GM10847 (cell line): ENCODE data around the gene CCDC82.

Experiments used
- POLR2A ChIP-seq: IDR thresholded peaks from 2 replicates; pipeline ENCODE4 v1.6.1; 2011; ENCODE audit not compliant: insufficient read length; ENCODE audit errors: extremely low read depth

The CCDC82 gene

DNA sequence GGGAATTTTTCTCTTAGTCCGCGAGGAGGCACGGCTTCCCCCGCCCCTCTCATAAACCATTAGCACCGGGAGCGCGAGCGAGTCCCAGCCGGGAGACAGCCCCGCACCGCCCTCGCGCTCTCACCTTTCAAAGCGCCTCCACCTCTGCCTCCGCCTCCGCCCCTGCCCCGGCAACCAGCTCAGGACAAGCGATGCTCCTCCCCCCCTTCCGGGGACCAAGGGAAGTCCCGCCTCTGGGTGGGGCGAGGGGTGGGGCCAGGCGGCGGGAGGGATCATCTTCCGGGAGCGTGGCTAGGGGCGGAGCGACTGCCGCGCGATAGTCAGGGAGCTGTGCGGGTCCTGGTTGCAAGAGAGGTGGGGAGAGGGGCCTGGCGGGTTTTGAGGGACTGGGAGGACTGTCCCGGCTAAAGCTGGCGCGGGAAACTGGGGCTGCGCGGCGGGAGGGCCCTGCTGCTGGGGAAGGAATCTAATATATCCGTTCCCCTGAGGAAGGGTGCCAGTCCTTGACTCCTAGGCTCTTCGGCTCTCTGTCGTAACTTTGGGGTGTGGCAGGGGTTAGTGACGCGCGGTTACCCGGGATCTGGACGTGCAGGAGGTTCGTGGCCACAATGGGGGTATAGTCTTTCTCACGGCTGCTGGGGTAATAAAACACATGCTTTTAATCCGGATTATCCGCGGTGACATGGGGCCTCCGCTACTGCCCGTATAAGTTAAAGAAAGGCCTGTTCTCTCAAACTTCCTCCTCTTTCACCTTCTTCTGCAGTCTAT lies at the start of gene CCDC82, which contains the start of gene JRKL:
TSS of gene CCDC82 (minus strand) at position 193 of the 768 bp plus-strand sequence. CDS start 5,165 bp downstream, outside the sequence.
TSS of gene JRKL (plus strand) at position 294 of the 768 bp plus-strand sequence. CDS start 637 bp downstream, outside the sequence.
- peak; percentile 84 for TF ChIP-seq POLR2A

DNA sequence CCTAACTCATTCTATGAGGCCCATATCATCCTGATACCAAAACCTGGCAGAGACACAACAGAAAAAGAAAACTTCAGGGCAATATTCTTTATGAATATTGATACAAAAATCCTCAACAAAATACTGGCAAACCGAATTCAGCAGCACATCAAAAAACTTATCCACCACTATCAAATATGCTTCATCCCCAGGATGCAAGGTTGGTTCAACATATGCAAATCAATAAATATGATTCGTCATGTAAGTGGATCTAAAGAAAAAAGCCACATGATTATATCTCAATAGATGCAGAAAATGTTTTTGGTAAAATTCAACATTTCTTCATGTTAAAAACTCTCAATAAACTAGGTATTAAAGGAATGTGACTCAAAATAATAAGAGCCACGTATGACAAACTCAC lies 41.0 kb upstream of the CCDC82 start:
- no peak for TF ChIP-seq POLR2A

DNA sequence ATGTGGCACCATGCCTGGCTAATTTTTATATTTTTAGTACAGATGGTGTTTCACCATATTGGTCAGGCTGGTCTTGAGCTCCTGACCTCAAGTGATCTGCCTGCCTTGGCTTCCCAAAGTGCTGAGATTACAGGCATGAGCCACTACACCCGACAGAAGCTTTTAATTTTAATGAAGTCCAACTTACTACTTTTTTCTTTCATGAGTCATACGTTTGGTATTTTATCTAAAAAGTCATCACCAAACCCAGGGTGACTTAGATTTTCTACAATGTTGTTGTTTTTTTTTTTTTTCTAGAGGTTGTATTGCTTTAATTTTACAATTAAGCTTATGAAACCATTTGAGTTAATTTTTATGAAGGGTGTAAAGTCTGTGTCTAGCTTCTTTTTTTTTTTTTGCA lies 35.0 kb upstream of the CCDC82 start:
- no peak for TF ChIP-seq POLR2A

DNA sequence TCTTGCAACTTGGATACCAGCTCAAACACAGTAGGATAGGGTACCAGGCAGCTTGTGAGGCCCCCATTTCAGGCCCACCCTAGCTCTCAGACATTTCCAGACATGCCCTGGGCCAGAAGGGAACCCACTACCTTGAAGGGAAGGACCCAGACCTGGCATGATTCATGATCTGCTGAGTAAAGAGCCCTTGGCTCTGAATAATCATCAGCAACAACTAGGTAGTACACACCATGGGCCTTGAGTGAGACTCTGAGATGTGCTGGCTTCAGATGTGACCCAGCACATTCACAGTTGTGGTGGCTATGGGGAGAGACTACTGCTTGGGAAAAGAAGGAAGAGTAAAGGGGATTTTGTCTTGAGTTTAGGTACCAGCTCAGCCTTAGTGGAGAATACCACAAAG lies 23.7 kb upstream of the CCDC82 start:
- TF ChIP-seq POLR2A: no peak

DNA sequence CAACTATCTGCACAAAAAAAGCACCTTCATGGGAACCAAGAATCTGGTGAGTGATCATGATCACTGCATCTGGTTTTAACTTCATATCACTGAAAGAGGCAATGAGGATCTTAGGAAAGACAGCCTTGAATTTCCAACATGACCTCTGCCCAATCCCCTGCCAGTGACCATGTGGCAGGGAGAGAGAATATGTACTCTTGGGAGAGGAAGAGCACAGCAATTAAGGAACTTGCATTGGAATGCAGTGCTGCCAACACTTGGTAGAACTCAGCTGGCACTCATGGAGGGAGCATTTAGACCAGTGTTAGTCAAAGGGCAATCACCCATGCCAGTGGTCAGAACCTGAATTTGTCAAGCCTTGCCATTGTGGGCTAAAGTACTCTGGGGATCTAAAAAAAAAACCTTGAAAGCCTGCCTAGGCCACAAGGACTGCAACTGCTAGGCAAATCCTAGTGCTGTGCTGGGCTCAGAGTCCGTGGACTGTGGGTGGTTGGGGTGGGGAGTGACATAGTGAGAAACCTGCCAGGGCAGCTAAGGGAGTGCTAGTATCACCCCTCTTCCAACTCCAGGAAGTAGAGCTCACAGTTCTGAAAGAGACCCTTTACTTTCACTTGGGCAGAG lies 23.2 kb upstream of the CCDC82 start:
- TF ChIP-seq POLR2A: no peak

DNA sequence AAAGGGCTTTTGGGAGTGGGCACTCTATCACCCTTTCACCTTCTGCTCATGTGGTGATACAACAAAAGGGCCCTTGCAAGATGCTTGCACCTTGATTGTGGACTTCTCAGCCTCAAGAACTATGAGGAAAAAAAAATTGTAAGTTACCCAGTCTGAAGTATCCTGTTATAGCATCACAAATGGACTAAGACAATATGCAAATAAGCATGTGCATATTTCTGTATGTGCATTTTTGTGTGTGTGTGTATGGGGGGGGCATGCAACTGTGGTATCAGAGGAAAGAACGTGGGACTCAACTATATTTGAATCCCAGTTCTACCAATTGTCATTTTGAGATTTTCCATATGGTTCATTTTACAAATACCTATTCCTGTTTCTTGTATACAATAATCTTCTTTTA lies 11.0 kb upstream of the CCDC82 start:
- no peak for TF ChIP-seq POLR2A

DNA sequence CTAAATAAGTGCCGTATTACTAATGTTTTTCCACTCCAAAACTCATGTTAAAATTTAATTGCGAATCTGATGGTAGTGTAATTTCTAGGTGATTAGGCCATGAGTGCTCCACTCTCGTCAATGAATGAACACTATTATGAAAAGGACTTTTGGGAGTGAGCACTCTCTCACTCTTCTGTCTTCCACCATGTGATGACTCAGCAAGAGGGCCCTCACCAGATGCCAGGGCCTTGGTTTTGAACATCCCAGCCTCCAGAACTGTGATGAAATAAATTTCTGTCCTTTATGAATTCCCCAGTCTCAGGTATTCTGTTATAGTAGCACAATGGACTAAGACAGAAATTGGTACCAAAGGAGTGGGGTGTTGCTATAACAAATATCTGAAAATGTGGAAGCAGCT lies 8.2 kb upstream of the CCDC82 start:
- no peak for TF ChIP-seq POLR2A

DNA sequence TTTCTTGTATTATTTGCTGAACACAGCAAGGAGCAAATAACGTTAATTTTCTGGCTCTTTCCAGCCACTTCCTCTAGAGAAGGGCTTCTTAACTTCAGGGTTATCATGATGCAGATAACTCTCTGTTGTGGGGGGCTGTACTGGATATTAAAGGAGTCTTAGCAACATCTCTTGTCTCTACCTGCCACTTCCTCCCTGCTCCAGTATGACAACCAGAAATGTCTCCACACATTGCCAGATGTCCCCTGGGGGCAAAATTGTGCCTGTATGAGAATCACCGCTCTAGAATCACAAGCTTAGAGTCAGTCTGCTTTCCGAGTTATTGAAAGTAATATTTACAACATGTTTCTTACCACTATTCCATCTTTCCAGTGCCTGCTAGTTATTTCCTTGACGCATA lies 6.9 kb upstream of the CCDC82 start:
- TF ChIP-seq POLR2A: no peak

DNA sequence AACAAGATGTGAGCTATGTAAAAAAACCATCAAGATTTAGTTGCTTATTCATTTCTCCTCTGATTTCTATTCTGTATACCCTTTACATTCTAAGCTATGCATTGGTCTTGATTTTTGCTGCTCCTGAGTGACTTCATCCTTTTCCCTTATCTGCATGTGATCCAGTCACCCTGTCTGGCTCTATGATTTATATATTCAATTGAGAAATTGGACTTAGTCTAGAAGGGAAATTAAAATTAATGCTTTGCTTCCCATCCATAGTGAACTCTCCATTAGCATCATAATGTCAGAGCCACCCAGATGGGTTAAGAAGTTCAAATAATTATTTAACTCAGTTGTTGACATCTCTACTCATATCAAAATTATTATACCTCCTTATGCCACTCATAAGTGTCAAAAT lies 5.1 kb upstream of the CCDC82 start:
- no peak for TF ChIP-seq POLR2A

DNA sequence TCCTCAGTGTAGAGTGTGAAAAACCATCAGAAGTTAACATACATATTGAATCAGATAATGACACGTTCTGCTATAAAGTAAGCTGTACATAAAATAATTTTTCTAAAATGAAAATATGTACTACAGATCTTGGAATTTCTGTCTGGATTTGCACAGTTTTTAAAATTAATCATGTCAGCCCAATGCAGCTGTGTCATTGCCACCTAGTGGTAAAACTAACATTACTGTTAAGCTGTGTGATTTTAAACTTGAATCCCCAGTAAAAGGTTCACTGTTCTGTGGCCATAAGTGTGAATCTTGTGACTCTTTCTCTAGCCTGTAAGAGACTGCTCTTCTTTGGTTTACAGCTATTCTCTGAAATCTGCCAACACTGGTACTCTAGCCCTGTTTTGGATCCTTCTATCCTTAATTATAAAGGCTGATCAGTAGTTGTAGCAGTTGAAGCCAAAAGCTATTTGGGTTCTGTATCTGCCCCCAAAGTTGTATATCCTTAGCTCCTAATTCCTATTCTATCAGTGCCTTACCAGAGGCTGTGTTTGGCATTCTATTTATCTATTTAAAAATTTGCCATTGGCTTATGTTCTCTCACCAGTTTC lies 4.1 kb upstream of the CCDC82 start:
- TF ChIP-seq POLR2A: no peak

DNA sequence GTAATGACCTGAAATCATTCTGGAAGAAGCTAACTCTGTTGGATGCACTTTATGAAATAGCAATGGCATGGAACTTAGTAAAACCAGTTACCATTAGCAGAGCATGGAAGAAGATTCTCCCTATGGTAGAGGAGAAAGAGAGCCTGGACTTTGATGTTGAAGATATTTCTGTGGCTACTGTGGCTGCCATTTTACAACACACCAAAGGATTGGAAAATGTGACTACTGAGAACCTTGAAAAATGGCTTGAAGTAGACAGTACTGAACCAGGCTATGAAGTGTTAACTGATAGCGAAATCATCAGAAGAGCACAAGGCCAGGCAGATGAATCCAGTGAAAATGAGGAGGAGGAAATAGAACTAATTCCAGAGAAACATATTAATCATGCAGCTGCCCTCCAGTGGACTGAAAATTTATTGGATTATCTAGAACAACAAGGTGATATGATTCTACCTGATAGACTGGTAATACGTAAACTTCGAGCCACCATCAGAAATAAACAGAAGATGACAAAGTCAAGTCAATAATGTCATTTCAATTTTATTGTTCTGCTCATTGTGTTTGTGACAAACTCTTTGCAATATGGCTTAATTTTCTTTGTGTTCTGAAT lies 2.1 kb upstream of the CCDC82 start:
- no peak for TF ChIP-seq POLR2A

DNA sequence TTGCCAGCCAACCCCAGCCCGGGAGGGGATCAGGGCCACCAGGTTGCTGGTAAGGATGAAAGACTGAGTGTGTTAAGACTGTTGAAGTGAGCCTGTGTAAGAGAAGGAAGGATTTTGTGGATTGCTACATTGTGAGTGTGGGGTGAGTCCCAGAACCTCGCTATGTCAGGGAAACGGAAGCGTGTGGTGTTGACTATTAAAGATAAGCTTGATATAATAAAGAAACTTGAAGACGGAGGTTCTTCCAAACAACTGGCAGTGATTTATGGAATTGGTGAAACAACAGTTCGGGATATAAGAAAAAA lies 728 bp upstream of the CCDC82 start:
- TF ChIP-seq POLR2A: no peak

DNA sequence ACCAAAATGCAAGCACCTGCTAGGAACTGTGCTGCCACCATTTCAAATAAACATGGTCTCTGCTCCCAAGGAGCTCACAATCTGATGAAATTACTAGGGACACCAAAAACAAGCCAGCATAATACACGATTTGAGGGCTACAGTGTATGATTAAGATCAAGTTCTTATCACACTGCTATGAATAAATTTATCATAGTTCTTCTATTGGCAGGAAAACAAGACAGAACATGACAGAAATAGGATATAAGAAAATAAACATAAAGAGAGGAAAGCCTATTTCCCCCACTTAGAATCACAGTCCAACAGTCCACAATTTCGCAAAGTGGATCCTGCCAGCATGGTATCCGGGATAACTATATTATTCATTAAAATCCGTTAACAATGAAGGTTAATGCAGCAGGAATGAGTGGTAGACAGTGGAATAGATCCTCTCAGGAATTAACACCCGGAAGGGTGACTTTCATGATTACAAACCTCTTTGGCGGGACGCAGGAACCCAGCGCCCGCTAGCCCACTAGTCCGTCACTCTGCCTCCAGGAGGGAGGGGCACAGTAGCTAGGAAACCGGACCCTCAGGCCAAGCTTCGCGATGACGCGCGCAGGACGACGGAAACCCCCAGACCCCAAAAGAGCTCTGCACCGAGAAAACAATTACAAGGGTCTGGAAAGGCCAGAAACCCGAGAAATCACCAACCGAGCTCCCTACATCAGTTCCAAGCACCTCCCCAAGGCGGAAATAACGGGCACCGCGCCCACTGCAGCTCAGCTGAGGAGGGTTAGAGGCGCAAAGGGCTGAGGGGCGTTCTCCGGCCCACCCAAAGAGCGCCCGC lies 607 bp downstream of the CCDC82 start:
- TF ChIP-seq POLR2A: no peak

DNA sequence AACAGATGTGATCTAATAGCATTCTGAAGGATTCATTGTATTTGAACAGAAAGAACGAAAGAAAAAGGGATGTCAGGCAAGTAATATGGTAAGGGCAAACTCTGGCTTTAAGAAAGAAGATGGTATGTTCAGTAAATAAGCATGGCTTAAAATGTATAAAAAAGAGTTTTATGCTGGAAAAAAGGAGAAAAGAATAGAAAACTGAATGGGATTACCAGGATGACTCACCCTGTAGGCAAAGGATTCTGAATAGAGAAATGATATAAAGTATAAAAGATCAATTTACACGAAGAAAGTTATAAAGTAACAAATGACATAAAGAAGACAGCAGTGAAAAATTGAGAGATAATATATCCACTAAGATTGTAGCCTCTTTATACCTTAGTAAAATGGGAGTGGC lies 4.5 kb downstream of the CCDC82 start:
- no peak for TF ChIP-seq POLR2A

DNA sequence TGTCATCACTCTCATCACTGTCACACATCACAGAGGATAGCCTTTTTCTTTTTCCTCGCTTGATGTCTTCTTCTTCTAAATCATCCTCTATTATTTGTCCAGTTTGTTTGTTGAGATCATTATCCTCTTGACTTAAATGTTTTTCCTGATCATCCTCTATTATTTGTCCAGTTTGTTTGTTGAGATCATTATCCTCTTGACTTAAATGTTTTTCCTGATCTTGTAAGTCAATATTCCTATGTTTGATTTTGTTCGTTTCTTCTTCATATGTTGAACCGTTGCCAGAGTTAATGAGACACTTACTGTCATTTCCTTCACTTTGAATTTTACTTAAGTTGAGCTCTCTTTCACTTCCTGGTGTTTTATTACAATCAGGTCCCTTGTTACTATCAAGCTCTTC lies 5.6 kb downstream of the CCDC82 start:
- no peak for TF ChIP-seq POLR2A

DNA sequence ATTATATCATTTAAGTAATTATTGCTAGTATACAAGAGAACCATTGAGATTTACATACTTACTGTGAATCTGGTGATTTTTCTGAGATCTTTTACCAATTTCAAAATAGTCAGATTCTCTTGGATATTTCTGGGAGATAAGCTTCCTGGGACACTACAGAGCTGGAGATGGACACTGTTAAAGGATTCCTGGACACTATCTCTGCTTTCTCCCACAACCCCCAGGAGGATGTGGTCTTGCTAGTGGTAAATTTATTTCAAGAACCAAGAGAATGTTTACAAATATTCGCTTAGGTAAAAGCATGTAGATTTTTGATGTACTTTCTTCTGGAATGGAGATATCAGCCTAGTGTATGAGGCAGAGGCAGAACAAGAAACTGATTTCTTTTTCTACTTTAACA lies 12.9 kb downstream of the CCDC82 start:
- TF ChIP-seq POLR2A: no peak

DNA sequence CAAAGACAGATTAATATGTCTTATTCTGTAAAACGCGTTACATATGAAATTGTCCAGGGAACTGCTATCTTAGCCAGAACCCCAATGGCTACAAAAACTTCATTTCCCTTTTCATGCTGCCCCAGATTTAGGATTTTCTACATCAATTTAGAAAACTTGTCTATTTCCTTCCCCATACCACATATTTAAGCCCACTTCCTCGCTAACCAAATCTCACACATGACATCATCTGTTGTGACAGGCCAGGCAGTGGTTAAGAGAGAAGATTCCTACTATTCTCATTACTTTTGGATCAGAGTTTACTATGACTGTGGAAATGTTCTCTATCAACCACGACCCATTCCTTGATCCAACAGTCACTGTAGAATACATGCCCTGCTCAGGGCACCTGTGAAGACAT lies 15.9 kb downstream of the CCDC82 start:
- no peak for TF ChIP-seq POLR2A
